HepG2 (cell line): ENCODE data around the gene HES1. TPM values are rescaled to one million over a fixed set of nuclear protein-coding genes. Genes with fewer than 3 reads are reported as not detected.

Experiments
- GTF3A ChIP-seq: sonication (generic); formaldehyde crosslinking; conservative IDR thresholded peaks from 2 replicates; pipeline ENCODE4 v1.4.0; 2020; ENCODE audit warnings: mild to moderate bottlenecking, missing genetic modification reagents
- TCF12 ChIP-seq, 2 experiments: fragments of 450-650 bp in 1 of 2; sonication (generic) in 1 of 2; formaldehyde crosslinking in 1 of 2; IDR thresholded peaks; 2 replicates each; pipeline versions ENCODE4 v1.6.1 to v1.8.0; 2017 to 2022; ENCODE audit warnings: antibody characterized with exemption in 1 of 2, mild to moderate bottlenecking in 1 of 2, missing genetic modification reagents in 1 of 2, moderate library complexity in 1 of 2
- ZFP82 ChIP-seq: sonication (generic); formaldehyde crosslinking; IDR thresholded peaks from 2 replicates; pipeline ENCODE4 v1.5.1; 2020; ENCODE audit warnings: mild to moderate bottlenecking, missing genetic modification reagents, borderline replicate concordance
- ZFYVE20 ChIP-seq: sonication (generic); formaldehyde crosslinking; IDR thresholded peaks from 2 replicates; pipeline ENCODE4 v1.8.0; 2023; ENCODE audit warnings: low read depth, mild to moderate bottlenecking, moderate library complexity, missing genetic modification reagents, borderline replicate concordance
- ZNF292 ChIP-seq: sonication (generic); formaldehyde crosslinking; IDR thresholded peaks from 2 replicates; pipeline ENCODE4 v1.8.1; 2022; ENCODE audit warnings: mild to moderate bottlenecking, low read depth, missing genetic modification reagents, borderline replicate concordance
- ZNF644 ChIP-seq: IDR thresholded peaks from 2 replicates; pipeline ENCODE4 v1.6.1; 2016; ENCODE audit warnings: low read depth
- ZNF773 ChIP-seq: sonication (generic); formaldehyde crosslinking; IDR thresholded peaks from 2 replicates; pipeline ENCODE4 v1.4.0; 2020; ENCODE audit warnings: missing genetic modification reagents, borderline replicate concordance
- polyA plus RNA-seq, 8 experiments: library from polyadenylated mRNA; depleted of rRNA in 3 of 8; stranded (reverse) in 7 of 8; unstranded in 1 of 8; fragments of >200 nt; fragmentation: Illumina TruSeq in 4 of 8; extraction: Trizol in 4 of 8; gene quantifications; 2 replicates each; pipeline versions ENCODE4 v1.2.1 to v1.2.3, GENCODE V29; 2011 to 2016; ENCODE audit warnings: low read depth in 4 of 8, missing spikeins in 1 of 8, mixed read lengths in 1 of 8; ENCODE audit not compliant: insufficient read depth in 1 of 8
- total RNA-seq, 5 experiments: library from RNA; depleted of rRNA; stranded (reverse); fragments of >200 nt; fragmentation: Illumina TruSeq; extraction: Trizol; gene quantifications; 2 replicates each; pipeline ENCODE4 v1.2.3, GENCODE V29; 2016; ENCODE audit warnings: low read depth in 1 of 5
- TF ChIP-seq, protein P1 (sequence below), 2 experiments: sonication (generic) in 1 of 2; formaldehyde crosslinking in 1 of 2; IDR thresholded peaks; 2 replicates each; pipeline versions ENCODE4 v1.6.1 to v1.9.0; 2014 to 2022; ENCODE audit warnings: antibody characterized with exemption in 1 of 2, borderline replicate concordance in 1 of 2, inconsistent platforms in 1 of 2, low read depth in 1 of 2, missing genetic modification reagents in 1 of 2
- TF ChIP-seq, protein P2 (sequence below): IDR thresholded peaks from 2 replicates; pipeline ENCODE4 v1.6.1; 2016; ENCODE audit warnings: mild to moderate bottlenecking
- TF ChIP-seq, protein P3 (sequence below): sonication (generic); formaldehyde crosslinking; IDR thresholded peaks from 2 replicates; pipeline ENCODE4 v1.8.1; 2022; ENCODE audit warnings: mild to moderate bottlenecking, missing genetic modification reagents
- TF ChIP-seq, protein P4 (sequence below): sonication (generic); formaldehyde crosslinking; IDR thresholded peaks from 2 replicates; pipeline ENCODE4 v1.5.0; 2020; ENCODE audit warnings: mild to moderate bottlenecking, missing genetic modification reagents, borderline replicate concordance

The HES1 gene
- total and polyA plus RNA-seq, 2 of the 13 experiments (the other 11 are each of a cell fraction or from before 2014, with no cell fraction given): 15.4 to 19.8 TPM

DNA sequence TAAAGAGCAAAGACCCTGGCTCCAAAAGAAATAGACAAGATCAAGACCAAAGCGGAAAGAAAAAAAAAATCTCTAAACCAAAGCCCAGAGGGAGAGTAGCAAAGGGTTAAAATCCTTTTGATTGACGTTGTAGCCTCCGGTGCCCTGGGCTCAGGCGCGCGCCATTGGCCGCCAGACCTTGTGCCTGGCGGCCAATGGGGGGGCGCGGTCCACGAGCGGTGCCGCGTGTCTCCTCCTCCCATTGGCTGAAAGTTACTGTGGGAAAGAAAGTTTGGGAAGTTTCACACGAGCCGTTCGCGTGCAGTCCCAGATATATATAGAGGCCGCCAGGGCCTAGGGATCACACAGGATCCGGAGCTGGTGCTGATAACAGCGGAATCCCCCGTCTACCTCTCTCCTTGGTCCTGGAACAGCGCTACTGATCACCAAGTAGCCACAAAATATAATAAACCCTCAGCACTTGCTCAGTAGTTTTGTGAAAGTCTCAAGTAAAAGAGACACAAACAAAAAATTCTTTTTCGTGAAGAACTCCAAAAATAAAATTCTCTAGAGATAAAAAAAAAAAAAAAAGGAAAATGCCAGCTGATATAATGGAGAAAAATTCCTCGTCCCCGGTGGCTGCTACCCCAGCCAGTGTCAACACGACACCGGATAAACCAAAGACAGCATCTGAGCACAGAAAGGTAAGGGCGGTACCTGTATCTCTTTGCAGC lies at the start of gene HES1 (continued):
- TF ChIP-seq, protein P1, sequence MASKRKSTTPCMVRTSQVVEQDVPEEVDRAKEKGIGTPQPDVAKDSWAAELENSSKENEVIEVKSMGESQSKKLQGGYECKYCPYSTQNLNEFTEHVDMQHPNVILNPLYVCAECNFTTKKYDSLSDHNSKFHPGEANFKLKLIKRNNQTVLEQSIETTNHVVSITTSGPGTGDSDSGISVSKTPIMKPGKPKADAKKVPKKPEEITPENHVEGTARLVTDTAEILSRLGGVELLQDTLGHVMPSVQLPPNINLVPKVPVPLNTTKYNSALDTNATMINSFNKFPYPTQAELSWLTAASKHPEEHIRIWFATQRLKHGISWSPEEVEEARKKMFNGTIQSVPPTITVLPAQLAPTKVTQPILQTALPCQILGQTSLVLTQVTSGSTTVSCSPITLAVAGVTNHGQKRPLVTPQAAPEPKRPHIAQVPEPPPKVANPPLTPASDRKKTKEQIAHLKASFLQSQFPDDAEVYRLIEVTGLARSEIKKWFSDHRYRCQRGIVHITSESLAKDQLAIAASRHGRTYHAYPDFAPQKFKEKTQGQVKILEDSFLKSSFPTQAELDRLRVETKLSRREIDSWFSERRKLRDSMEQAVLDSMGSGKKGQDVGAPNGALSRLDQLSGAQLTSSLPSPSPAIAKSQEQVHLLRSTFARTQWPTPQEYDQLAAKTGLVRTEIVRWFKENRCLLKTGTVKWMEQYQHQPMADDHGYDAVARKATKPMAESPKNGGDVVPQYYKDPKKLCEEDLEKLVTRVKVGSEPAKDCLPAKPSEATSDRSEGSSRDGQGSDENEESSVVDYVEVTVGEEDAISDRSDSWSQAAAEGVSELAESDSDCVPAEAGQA (IDR thresholded peaks at IDR 0.05; ENCODE audit: low read depth): no peak
- TF ChIP-seq, protein P1 (CRISPR knock-in tag; IDR thresholded peaks at IDR 0.05; ENCODE audit: borderline replicate concordance): peak; percentile 86; the same call in 1 of the 2 replicates
- no peak for TF ChIP-seq TCF12 (IDR thresholded peaks at IDR 0.05)
- no peak for TF ChIP-seq TCF12 (CRISPR knock-in tag; IDR thresholded peaks at IDR 0.05)
- no peak for TF ChIP-seq ZFP82 (CRISPR knock-in tag)
- TF ChIP-seq ZFYVE20 (CRISPR knock-in tag): no peak
- TF ChIP-seq ZNF644 (CRISPR knock-in tag): no peak
- TF ChIP-seq, protein P2, sequence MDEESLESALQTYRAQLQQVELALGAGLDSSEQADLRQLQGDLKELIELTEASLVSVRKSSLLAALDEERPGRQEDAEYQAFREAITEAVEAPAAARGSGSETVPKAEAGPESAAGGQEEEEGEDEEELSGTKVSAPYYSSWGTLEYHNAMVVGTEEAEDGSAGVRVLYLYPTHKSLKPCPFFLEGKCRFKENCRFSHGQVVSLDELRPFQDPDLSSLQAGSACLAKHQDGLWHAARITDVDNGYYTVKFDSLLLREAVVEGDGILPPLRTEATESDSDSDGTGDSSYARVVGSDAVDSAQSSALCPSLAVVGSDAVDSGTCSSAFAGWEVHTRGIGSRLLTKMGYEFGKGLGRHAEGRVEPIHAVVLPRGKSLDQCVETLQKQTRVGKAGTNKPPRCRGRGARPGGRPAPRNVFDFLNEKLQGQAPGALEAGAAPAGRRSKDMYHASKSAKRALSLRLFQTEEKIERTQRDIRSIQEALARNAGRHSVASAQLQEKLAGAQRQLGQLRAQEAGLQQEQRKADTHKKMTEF (CRISPR knock-in tag): peak; percentile 84
- TF ChIP-seq, protein P3, sequence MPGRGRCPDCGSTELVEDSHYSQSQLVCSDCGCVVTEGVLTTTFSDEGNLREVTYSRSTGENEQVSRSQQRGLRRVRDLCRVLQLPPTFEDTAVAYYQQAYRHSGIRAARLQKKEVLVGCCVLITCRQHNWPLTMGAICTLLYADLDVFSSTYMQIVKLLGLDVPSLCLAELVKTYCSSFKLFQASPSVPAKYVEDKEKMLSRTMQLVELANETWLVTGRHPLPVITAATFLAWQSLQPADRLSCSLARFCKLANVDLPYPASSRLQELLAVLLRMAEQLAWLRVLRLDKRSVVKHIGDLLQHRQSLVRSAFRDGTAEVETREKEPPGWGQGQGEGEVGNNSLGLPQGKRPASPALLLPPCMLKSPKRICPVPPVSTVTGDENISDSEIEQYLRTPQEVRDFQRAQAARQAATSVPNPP (CRISPR knock-in tag): peak; percentile 90; the same call in 1 of the 2 replicates
- no peak for TF ChIP-seq GTF3A (CRISPR knock-in tag)
- TF ChIP-seq, protein P4, sequence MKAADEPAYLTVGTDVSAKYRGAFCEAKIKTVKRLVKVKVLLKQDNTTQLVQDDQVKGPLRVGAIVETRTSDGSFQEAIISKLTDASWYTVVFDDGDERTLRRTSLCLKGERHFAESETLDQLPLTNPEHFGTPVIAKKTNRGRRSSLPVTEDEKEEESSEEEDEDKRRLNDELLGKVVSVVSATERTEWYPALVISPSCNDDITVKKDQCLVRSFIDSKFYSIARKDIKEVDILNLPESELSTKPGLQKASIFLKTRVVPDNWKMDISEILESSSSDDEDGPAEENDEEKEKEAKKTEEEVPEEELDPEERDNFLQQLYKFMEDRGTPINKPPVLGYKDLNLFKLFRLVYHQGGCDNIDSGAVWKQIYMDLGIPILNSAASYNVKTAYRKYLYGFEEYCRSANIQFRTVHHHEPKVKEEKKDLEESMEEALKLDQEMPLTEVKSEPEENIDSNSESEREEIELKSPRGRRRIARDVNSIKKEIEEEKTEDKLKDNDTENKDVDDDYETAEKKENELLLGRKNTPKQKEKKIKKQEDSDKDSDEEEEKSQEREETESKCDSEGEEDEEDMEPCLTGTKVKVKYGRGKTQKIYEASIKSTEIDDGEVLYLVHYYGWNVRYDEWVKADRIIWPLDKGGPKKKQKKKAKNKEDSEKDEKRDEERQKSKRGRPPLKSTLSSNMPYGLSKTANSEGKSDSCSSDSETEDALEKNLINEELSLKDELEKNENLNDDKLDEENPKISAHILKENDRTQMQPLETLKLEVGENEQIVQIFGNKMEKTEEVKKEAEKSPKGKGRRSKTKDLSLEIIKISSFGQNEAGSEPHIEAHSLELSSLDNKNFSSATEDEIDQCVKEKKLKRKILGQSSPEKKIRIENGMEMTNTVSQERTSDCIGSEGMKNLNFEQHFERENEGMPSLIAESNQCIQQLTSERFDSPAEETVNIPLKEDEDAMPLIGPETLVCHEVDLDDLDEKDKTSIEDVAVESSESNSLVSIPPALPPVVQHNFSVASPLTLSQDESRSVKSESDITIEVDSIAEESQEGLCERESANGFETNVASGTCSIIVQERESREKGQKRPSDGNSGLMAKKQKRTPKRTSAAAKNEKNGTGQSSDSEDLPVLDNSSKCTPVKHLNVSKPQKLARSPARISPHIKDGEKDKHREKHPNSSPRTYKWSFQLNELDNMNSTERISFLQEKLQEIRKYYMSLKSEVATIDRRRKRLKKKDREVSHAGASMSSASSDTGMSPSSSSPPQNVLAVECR (CRISPR knock-in tag): peak; percentile 70; the same call in 1 of the 2 replicates
- no peak for TF ChIP-seq ZNF292 (CRISPR knock-in tag)
- 0 out of 2 replicates have a peak, but pooled peaks have one; percentile 36 for TF ChIP-seq ZNF773
